ENCODE results near the gene CBFA2T3.

DNA sequence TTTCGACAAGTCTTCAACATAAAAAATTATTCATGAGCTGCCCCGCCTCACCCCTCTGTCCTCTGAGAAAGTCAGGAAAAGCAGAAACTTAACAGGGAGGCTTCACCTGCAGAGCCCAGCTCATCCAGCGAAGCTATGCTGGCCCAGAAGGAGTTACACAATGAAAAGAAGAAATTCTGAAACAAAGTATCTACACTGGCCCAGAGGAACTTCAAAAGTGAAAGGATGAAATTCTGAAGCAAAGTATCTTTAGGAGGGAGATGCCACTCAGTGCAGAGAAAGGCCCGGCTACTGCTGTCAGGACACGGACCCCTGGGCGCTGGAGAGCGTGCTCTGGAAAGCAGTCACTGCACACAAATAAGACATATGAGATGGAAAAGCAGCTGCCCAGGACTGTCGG lies 121.8 kb downstream of the CBFA2T3 start:
- TF ChIP-seq YY1 (IDR thresholded peaks at IDR 0.05; ENCODE audit: insufficient read depth, insufficient read length) (no peak), ZNF274 (IDR thresholded peaks at IDR 0.05; ENCODE audit: low read depth, low read length) (no peak), SUZ12 (IDR thresholded peaks at IDR 0.05; ENCODE audit: extremely low read depth, insufficient read depth, insufficient read length) (no peak)
